B cell (primary cell): ENCODE data around the gene SLC8B1.

Experiments
- CTCF ChIP-seq: fragments of 200-600 bp; IDR thresholded peaks from one replicate; pipeline ENCODE4 v1.8.0; 2022; ENCODE audit warnings: antibody characterized with exemption, mild to moderate bottlenecking
- EZH2 ChIP-seq: IDR thresholded peaks from 2 replicates; pipeline ENCODE4 v1.6.1; 2012; ENCODE audit warnings: borderline replicate concordance, low read depth, mild to moderate bottlenecking, moderate library complexity, low read length; ENCODE audit not compliant: insufficient read depth, poor library complexity, severe bottlenecking

- TF ChIP-seq CTCF, result no peak
- no peak for TF ChIP-seq EZH2
These were observed 56.3 kb downstream of the SLC8B1 start for GRCh38 chr12:113278633-113279032.
